Measurements from ENCODE around the gene P4HA2. TPM values are rescaled to one million over a fixed set of nuclear protein-coding genes. Genes with fewer than 3 reads are reported as not detected.

Gene P4HA2
- total RNA-seq, 2 experiments from 2014 or later = 0.32 to 7.2 TPM

DNA sequence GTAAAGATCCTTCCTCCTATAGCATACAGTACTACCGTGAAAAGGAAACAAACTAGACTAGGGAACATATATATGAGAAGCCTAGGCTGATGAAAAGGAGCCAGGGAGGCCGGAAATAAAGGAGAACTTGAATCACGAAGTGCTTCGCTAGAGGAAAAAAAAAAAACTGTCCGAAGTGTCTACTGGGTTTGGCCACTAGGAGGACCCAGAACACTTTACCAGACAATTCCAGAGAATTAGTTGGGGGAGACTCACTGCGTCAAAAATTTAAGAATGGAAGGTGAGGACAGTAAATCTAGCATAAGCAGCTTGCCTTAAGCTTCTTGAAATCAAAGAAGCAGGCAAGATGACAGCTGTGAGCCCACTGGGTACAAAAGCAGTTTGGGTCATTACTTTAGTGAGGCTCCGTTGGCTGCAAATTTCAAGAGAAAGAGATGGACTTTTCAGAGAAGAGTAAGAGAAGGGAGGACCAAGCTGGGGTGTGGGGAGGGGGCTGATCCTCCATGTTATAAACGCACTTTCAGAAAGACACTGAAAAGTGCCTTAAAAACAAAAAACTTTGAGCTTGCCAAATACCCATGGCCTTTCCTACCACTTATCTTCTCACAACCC is 47.4 kb downstream of the P4HA2 start:
- Histone ChIP-seq H3K79me2 (ENCODE audit: insufficient read depth, low read depth, low read length) (no peaks in the 10 kb centered on the region), H3K27ac (ENCODE audit: low read depth, low read length, poor library complexity, severe bottlenecking) (no peak overlapping the region), H3K9me2 (ENCODE audit: insufficient read depth, low read length) (no peaks in the 10 kb centered on the region), H3K4me2 (ENCODE audit: low read length) (peak overlapping the region; percentile 14; the same call in 1 of the 2 replicates), H3K4me3 (ENCODE audit: low read depth, low read length, poor library complexity, severe bottlenecking) (no peak overlapping the region), H2AFZ (ENCODE audit: low read length) (peak overlapping the region; percentile 81; the same call in 1 of the 2 replicates), H3K4me1 (ENCODE audit: insufficient read depth, low read length, poor library complexity, severe bottlenecking) (peaks cover 43% of the 10 kb centered on the region), H4K20me1 (ENCODE audit: insufficient read depth, low read length) (no peaks in the 10 kb centered on the region), H3K9me3 (ENCODE audit: low read length) (peaks cover 6% of the 10 kb centered on the region; the same call in 1 of the 2 replicates), H3K36me3 (ENCODE audit: insufficient read depth, low read length) (no peaks in the 10 kb centered on the region)
- BruUV-seq (replicated peaks) = no TSS peak
- intact Hi-C loops (cut with micrococcal nuclease; ENCODE audit: unreplicated experiment) = loop anchor here (1.0 to 10.0 kb wide), 2 partner anchors 95 to 205 kb away; no protein-coding TSS in a partner anchor
- ChIA-PET CTCF (ENCODE audit: unreplicated experiment) (interaction anchor here (1.6 kb wide), 1 partner anchor 58 kb away, joined by 5 read pairs; no protein-coding TSS in a partner anchor), POLR2A (interaction anchor here (0.7 to 1.6 kb wide), 4 partner anchors 10 to 533 kb away, joined by 3 to 4 read pairs (median 4); no protein-coding TSS in a partner anchor)
- peak; percentile 75 for DNase-seq (ENCODE audit: low spot score)
- TF ChIP-seq, protein P1, sequence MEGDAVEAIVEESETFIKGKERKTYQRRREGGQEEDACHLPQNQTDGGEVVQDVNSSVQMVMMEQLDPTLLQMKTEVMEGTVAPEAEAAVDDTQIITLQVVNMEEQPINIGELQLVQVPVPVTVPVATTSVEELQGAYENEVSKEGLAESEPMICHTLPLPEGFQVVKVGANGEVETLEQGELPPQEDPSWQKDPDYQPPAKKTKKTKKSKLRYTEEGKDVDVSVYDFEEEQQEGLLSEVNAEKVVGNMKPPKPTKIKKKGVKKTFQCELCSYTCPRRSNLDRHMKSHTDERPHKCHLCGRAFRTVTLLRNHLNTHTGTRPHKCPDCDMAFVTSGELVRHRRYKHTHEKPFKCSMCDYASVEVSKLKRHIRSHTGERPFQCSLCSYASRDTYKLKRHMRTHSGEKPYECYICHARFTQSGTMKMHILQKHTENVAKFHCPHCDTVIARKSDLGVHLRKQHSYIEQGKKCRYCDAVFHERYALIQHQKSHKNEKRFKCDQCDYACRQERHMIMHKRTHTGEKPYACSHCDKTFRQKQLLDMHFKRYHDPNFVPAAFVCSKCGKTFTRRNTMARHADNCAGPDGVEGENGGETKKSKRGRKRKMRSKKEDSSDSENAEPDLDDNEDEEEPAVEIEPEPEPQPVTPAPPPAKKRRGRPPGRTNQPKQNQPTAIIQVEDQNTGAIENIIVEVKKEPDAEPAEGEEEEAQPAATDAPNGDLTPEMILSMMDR (conservative IDR thresholded peaks at IDR 0.05; ENCODE audit: low read length) = peak; percentile 95
- no peak for TF ChIP-seq EZH2phosphoT487 (IDR thresholded peaks at IDR 0.05; ENCODE audit: borderline replicate concordance, low read depth, low read length)

- no peaks in the 10 kb centered on the region for H3K36me3 ChIP-seq (ENCODE audit: insufficient read depth, low read length)
- TF ChIP-seq, protein P1 (conservative IDR thresholded peaks at IDR 0.05; ENCODE audit: low read length) = no peak
- no peak for TF ChIP-seq EZH2phosphoT487 (IDR thresholded peaks at IDR 0.05; ENCODE audit: borderline replicate concordance, low read depth, low read length)
- peaks cover 4% of the 10 kb centered on the region; the same call in 1 of the 2 replicates for H3K9me3 ChIP-seq (ENCODE audit: low read length)
- ChIA-PET POLR2A (interaction anchor here (1.0 to 1.6 kb wide), 2 partner anchors 11 to 532 kb away, joined by 4 read pairs; no protein-coding TSS in a partner anchor), CTCF (ENCODE audit: unreplicated experiment) (interaction anchor here (1.6 kb wide), 1 partner anchor 59 kb away, joined by 5 read pairs; no protein-coding TSS in a partner anchor)
- BruUV-seq (replicated peaks) = no TSS peak
- H3K79me2 ChIP-seq (ENCODE audit: insufficient read depth, low read depth, low read length) = no peaks in the 10 kb centered on the region
- no peak for DNase-seq (ENCODE audit: low spot score)
- no peak overlapping the region for H3K27ac ChIP-seq (ENCODE audit: low read depth, low read length, poor library complexity, severe bottlenecking)
- peaks cover 43% of the 10 kb centered on the region for H3K4me1 ChIP-seq (ENCODE audit: insufficient read depth, low read length, poor library complexity, severe bottlenecking)
- peak overlapping the region; percentile 11; the same call in 1 of the 2 replicates for H3K4me2 ChIP-seq (ENCODE audit: low read length)
- H2AFZ ChIP-seq (ENCODE audit: low read length) = peak overlapping the region; percentile 81
- intact Hi-C loops (cut with micrococcal nuclease; ENCODE audit: unreplicated experiment) = no loop called here
- H3K4me3 ChIP-seq (ENCODE audit: low read depth, low read length, poor library complexity, severe bottlenecking) = no peak overlapping the region
- no peaks in the 10 kb centered on the region for H4K20me1 ChIP-seq (ENCODE audit: insufficient read depth, low read length)
- H3K9me2 ChIP-seq (ENCODE audit: insufficient read depth, low read length) = no peaks in the 10 kb centered on the region
Measured at GRCh38 chr5:132179405-132179804, 48.2 kb downstream of the P4HA2 start.

- H3K4me2 ChIP-seq (ENCODE audit: low read length) = no peak overlapping the region
- no peaks in the 10 kb centered on the region for H3K9me2 ChIP-seq (ENCODE audit: insufficient read depth, low read length)
- H3K79me2 ChIP-seq (ENCODE audit: insufficient read depth, low read depth, low read length) = no peaks in the 10 kb centered on the region
- ChIA-PET CTCF (ENCODE audit: unreplicated experiment) (no interaction called here), POLR2A (no interaction called here)
- peak overlapping the region; percentile 98 for H2AFZ ChIP-seq (ENCODE audit: low read length)
- H3K9me3 ChIP-seq (ENCODE audit: low read length) = no peaks in the 10 kb centered on the region
- no peak for TF ChIP-seq EZH2phosphoT487 (IDR thresholded peaks at IDR 0.05; ENCODE audit: borderline replicate concordance, low read depth, low read length)
- TF ChIP-seq, protein P1 (conservative IDR thresholded peaks at IDR 0.05; ENCODE audit: low read length) = no peak
- peak overlapping the region; percentile 27 for H3K27ac ChIP-seq (ENCODE audit: low read depth, low read length, poor library complexity, severe bottlenecking)
- intact Hi-C loops (cut with micrococcal nuclease; ENCODE audit: unreplicated experiment) = loop anchor here (1.0 kb wide), 1 partner anchor 112 kb away; no protein-coding TSS in a partner anchor
- no peak overlapping the region for H3K4me3 ChIP-seq (ENCODE audit: low read depth, low read length, poor library complexity, severe bottlenecking)
- no peak for DNase-seq (ENCODE audit: low spot score)
- H4K20me1 ChIP-seq (ENCODE audit: insufficient read depth, low read length) = no peaks in the 10 kb centered on the region
- BruUV-seq (replicated peaks) = no TSS peak
- peaks cover 43% of the 10 kb centered on the region for H3K4me1 ChIP-seq (ENCODE audit: insufficient read depth, low read length, poor library complexity, severe bottlenecking)
- H3K36me3 ChIP-seq (ENCODE audit: insufficient read depth, low read length) = no peaks in the 10 kb centered on the region
Measured at GRCh38 chr5:132177691-132178149, 49.9 kb downstream of the P4HA2 start.
